K562 (cell line): Measurements from ENCODE around the gene DHCR24. TPM values are rescaled to one million over a fixed set of nuclear protein-coding genes. Genes with fewer than 3 reads are reported as not detected.

ENCODE experiments used
- ATAC-seq: fragments of 200-7000 bp; cut with Tn5 transposase; 3 replicates; pipeline ENCODE4 v1.9.1; 2020; ENCODE audit warnings: moderate library complexity
- BruUV-seq: library from RNA; stranded (reverse); fragments of 400-500 nt; replicated peaks from 2 replicates; lab custom pipeline; 2021; lab: Mats Ljungman, UMichigan
- CTCF ChIA-PET: fragments of 300-600 bp; formaldehyde crosslinking; extraction: SDS; loops from one replicate; lab custom pipeline; 2021; ENCODE audit warnings: low intra/inter-chr PET ratio; lab: Yijun Ruan, JAX
- POLR2A ChIA-PET: fragments of 300-600, 350-650 bp; sonication (Branson Sonifier 250); formaldehyde crosslinking; extraction: SDS; loops from one replicate; lab custom pipeline; 2021; ENCODE audit warnings: antibody characterized with exemption, inconsistent platforms; lab: Yijun Ruan, JAX
- DNase-seq, 4 experiments: peaks; one replicate each; pipeline versions ENCODE4 v3.0.0 to v3.0.0-alpha.2; 2011 to 2018; ENCODE audit warnings: low spot score in 3 of 4, mixed read lengths in 3 of 4; ENCODE audit errors: extremely low read depth in 1 of 4
- FAIRE-seq: peaks from 2 replicates; lab custom pipeline; 2011; peaks lifted over from hg19 to GRCh38; lab: Jason Lieb, UNC
- H2AFZ ChIP-seq: 2 replicates; pipeline ENCODE4 v1.6.0; 2011; ENCODE audit warnings: low read depth, low read length, control low read depth, inconsistent platforms
- H3K27ac ChIP-seq: fragments of 200-600 bp; 3 replicates; pipeline ENCODE4 v1.8.0; 2011; ENCODE audit warnings: low read depth, mild to moderate bottlenecking, control low read depth, inconsistent platforms, low read length, moderate library complexity, mixed read lengths; ENCODE audit errors: extremely low read depth
- H3K27me3 ChIP-seq, 2 experiments: fragments of 300-600 bp in 1 of 2; 2 replicates in 1 of 2; 3 replicates in 1 of 2; pipeline versions ENCODE4 v1.6.0 to v1.8.0; 2011; ENCODE audit warnings: inconsistent platforms in 2 of 2, low read length in 2 of 2, mild to moderate bottlenecking in 1 of 2, mixed read lengths in 1 of 2, moderate library complexity in 1 of 2; ENCODE audit not compliant: control insufficient read depth in 2 of 2, insufficient read depth in 2 of 2
- H3K36me3 ChIP-seq: fragments of 300-600 bp; 3 replicates; pipeline ENCODE4 v1.8.0; 2011; ENCODE audit warnings: mild to moderate bottlenecking, low read length, inconsistent platforms; ENCODE audit not compliant: control insufficient read depth, insufficient read depth
- H3K4me1 ChIP-seq, 2 experiments: fragments of 200-600 bp in 1 of 2; replicated peaks in 1 of 2; 2 replicates in 1 of 2; 3 replicates in 1 of 2; pipeline versions ENCODE4 v1.5.1 to v1.8.0; 2011; ENCODE audit warnings: inconsistent platforms in 2 of 2, low read length in 2 of 2, mild to moderate bottlenecking in 1 of 2, mixed read lengths in 1 of 2, moderate library complexity in 1 of 2; ENCODE audit not compliant: control insufficient read depth in 2 of 2, insufficient read depth in 2 of 2
- H3K4me2 ChIP-seq: 2 replicates; pipeline ENCODE4 v1.6.1; 2011; ENCODE audit warnings: low read length, control low read depth, inconsistent platforms, mixed read lengths; ENCODE audit not compliant: insufficient read depth
- H3K4me3 ChIP-seq: fragments of 200-600 bp; sonication (generic), shearing (Covaris generic); 2 replicates; pipeline ENCODE4 v1.5.1; 2016; ENCODE audit warnings: control low read depth, inconsistent platforms
- H3K79me2 ChIP-seq: fragments of 200-600 bp; 3 replicates; pipeline ENCODE4 v1.8.0; 2011; ENCODE audit warnings: low read length, inconsistent platforms; ENCODE audit not compliant: control insufficient read depth, insufficient read depth
- H3K9ac ChIP-seq, 2 experiments: 2 replicates each; pipeline versions ENCODE4 v1.6.0 to v1.6.1; 2011; ENCODE audit warnings: low read depth in 2 of 2, low read length in 2 of 2, control low read depth in 1 of 2, inconsistent platforms in 1 of 2, mild to moderate bottlenecking in 1 of 2, mixed read lengths in 1 of 2; ENCODE audit not compliant: insufficient read depth in 1 of 2
- H3K9me1 ChIP-seq: one replicate; pipeline ENCODE4 v1.6.0; 2011; ENCODE audit warnings: inconsistent platforms, mild to moderate bottlenecking, low read length, moderate library complexity; ENCODE audit not compliant: control insufficient read depth, insufficient read depth
- H3K9me3 ChIP-seq: replicated peaks from 2 replicates; pipeline ENCODE4 v1.5.1; 2011; ENCODE audit warnings: low read depth, low read length, inconsistent platforms; ENCODE audit not compliant: control insufficient read depth, insufficient read depth
- H4K20me1 ChIP-seq: replicated peaks from 2 replicates; pipeline ENCODE4 v1.6.1; 2011; ENCODE audit warnings: low read length, inconsistent platforms, mixed read lengths; ENCODE audit not compliant: control insufficient read depth, insufficient read depth
- ADNP ChIP-seq: fragments of 200-800 bp; sonication (Bioruptor generic); IDR thresholded peaks from 2 replicates; pipeline ENCODE4 v1.6.1; 2016; ENCODE audit warnings: missing genetic modification characterization, missing compliant biosample characterization
- DDX20 ChIP-seq: fragments of 450-650 bp; IDR thresholded peaks from 2 replicates; pipeline ENCODE4 v1.6.1; 2016; ENCODE audit warnings: missing genetic modification characterization, low read depth, mild to moderate bottlenecking, missing compliant biosample characterization, moderate library complexity
- FUS ChIP-seq: fragments of 200-400 bp; formaldehyde crosslinking; optimal IDR thresholded peaks from 2 replicates; pipeline ENCODE3; 2017; ENCODE audit warnings: low read depth, low read length
- GTF2F1 ChIP-seq: IDR thresholded peaks from 2 replicates; pipeline ENCODE4 v1.6.1; 2011; ENCODE audit warnings: low read depth, low read length, improper control_type of control experiment
- MAFF ChIP-seq: IDR thresholded peaks from 2 replicates; pipeline ENCODE4 v1.6.1; 2012; ENCODE audit warnings: low read length, improper control_type of control experiment
- NR0B1 ChIP-seq: fragments of 450-650 bp; IDR thresholded peaks from one replicate; pipeline ENCODE4 v1.6.1; 2018; ENCODE audit warnings: mild to moderate bottlenecking, moderate library complexity; ENCODE audit not compliant: partially characterized antibody
- RBBP5 ChIP-seq: fragments of 200-600 bp; sonication (generic); IDR thresholded peaks from 2 replicates; pipeline ENCODE4 v1.6.1; 2012; ENCODE audit warnings: borderline replicate concordance, mild to moderate bottlenecking, low read length, control low read depth, inconsistent platforms; ENCODE audit not compliant: insufficient read depth, poor library complexity, severe bottlenecking
- SMAD3 ChIP-seq: fragments of 450-650 bp; formaldehyde crosslinking; conservative IDR thresholded peaks from 2 replicates; pipeline ENCODE4 v1.4.0; 2020; ENCODE audit warnings: mild to moderate bottlenecking
- SMARCC2 ChIP-seq: fragments of 450-650 bp; IDR thresholded peaks from 2 replicates; pipeline ENCODE4 v1.6.1; 2017; ENCODE audit warnings: antibody characterized with exemption, moderate library complexity, mild to moderate bottlenecking, low read depth
- SPI1 ChIP-seq: IDR thresholded peaks from 2 replicates; pipeline ENCODE4 v1.6.1; 2011; ENCODE audit warnings: low read depth, low read length, control low read depth, borderline replicate concordance
- SRSF1 ChIP-seq: fragments of 200-400 bp; formaldehyde crosslinking; IDR thresholded peaks from 2 replicates; pipeline ENCODE4 v1.6.1; 2017; ENCODE audit warnings: mild to moderate bottlenecking, low read depth, low read length, moderate library complexity
- ZFP30 ChIP-seq: fragments of 250-450 bp; sonication (Bioruptor Pico); IDR thresholded peaks from 2 replicates; pipeline ENCODE4 v1.8.0; 2022; ENCODE audit warnings: moderate library complexity, mild to moderate bottlenecking, inconsistent platforms, borderline replicate concordance
- ZNF232 ChIP-seq: sonication (generic); formaldehyde crosslinking; IDR thresholded peaks from 2 replicates; pipeline ENCODE4 v1.8.0; 2022; ENCODE audit warnings: mild to moderate bottlenecking, missing genetic modification reagents
- ZNF324 ChIP-seq: fragments of 250-450 bp; sonication (Bioruptor Pico); IDR thresholded peaks from 2 replicates; pipeline ENCODE4 v1.4.0; 2020; ENCODE audit warnings: mild to moderate bottlenecking
- ZNF780A ChIP-seq: fragments of 250-450 bp; sonication (Bioruptor Pico); IDR thresholded peaks from 2 replicates; pipeline ENCODE4 v1.5.0; 2021; ENCODE audit warnings: mild to moderate bottlenecking
- WGBS: fragments of 100-300 bp; shearing (Covaris generic); methylation state at CpG from one replicate; pipeline ENCODE4 v1.1.6; 2016; ENCODE audit warnings: low coverage, mixed read lengths; ENCODE audit not compliant: insufficient coverage; ENCODE audit errors: missing lambda C conversion rate; 5-methylcytosine and 5-hydroxymethylcytosine counted together
- in situ Hi-C: fragments of 300-500 bp; cut with MboI; formaldehyde crosslinking; loops from 4 replicates; pipeline ENCODE4 v1.15.0; 2018; ENCODE audit warnings: inconsistent platforms, mixed read lengths
- intact Hi-C: fragments of 100-400 bp; cut with micrococcal nuclease; formaldehyde crosslinking; loops from 2 replicates; pipeline ENCODE4 v1.14.2; 2022
- polyA plus RNA-seq, 8 experiments: library from polyadenylated mRNA; depleted of rRNA in 4 of 8; stranded (reverse) in 5 of 8; unstranded in 3 of 8; fragments of >200 nt; fragmentation: Nextera tagmentation in 2 of 8; fragmentation: Illumina TruSeq in 1 of 8; extraction: Ambion mirVana in 2 of 8; extraction: Trizol in 1 of 8; gene quantifications; 2 replicates each; pipeline versions ENCODE4 v1.2.1 to v1.2.3, GENCODE V29; 2011 to 2014; ENCODE audit warnings: inconsistent platforms in 1 of 8, missing spikeins in 1 of 8
- total RNA-seq, 7 experiments: library from RNA; depleted of rRNA in 6 of 7; stranded (reverse); fragments of >200 nt in 6 of 7; fragmentation: Illumina TruSeq in 2 of 7; extraction: Trizol in 2 of 7; gene quantifications; 2 replicates each; pipeline versions ENCODE4 v1.2.1 to v1.2.3, GENCODE V29; 2011 to 2021; ENCODE audit warnings: low replicate concordance in 1 of 7
- TF ChIP-seq, protein P1 (sequence below): fragments of 450-650 bp; IDR thresholded peaks from 2 replicates; pipeline ENCODE4 v1.6.1; 2017; ENCODE audit warnings: antibody characterized with exemption, mild to moderate bottlenecking
- TF ChIP-seq, protein P2 (sequence below): fragments of 250-450 bp; sonication (Bioruptor Pico); IDR thresholded peaks from 2 replicates; pipeline ENCODE4 v1.8.0; 2021; ENCODE audit warnings: moderate library complexity, mild to moderate bottlenecking, inconsistent platforms

Gene DHCR24
- total and polyA plus RNA-seq, 9 of the 15 experiments (the other 6 are each of a cell fraction or from before 2014, with no cell fraction given), result 23.4 to 161 (median 79.9) TPM

DNA sequence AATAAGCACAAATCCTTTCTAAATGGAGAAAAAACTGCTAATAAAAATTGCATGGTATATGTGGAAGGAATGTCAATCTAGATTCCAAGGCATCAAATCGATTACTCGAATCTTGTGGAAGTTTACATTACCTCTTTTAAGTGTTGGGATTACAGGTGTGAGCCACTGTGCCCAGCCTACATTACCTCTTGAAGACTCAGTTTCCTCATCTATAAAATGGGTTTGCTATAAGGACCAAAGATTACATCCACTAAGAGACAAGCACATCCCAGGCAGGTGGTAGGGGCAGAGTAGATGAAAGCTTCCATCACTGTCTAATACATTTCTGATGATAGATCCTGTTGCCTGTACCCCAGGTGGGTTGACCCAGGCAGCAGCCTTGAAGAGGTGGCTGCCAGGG is 16.1 kb downstream of the DHCR24 start:
- no peak overlapping the region for H3K9ac ChIP-seq
- ChIA-PET CTCF (no interaction called here), POLR2A (interaction anchor here (0.6 to 3.0 kb wide), 2 partner anchors 14 to 52 kb away, joined by 3 to 17 read pairs; no protein-coding TSS in a partner anchor)
- in situ Hi-C loops (no loop called here), intact Hi-C loops (no loop called here)
- DNase-seq (no peak), FAIRE-seq (no peak), ATAC-seq (no peak)
- H3K9me3 ChIP-seq, result no peaks in the 10 kb centered on the region
- no peak overlapping the region for H3K4me2 ChIP-seq
- H2AFZ ChIP-seq, result no peak overlapping the region
- no TSS peak for BruUV-seq
- H4K20me1 ChIP-seq, result 0 out of 2 replicates have a peak, but pooled peaks cover 5% of the 10 kb centered on the region
- H3K9me1 ChIP-seq, result no peaks in the 10 kb centered on the region
- H3K4me1 ChIP-seq, result no peaks in the 10 kb centered on the region
- H3K27me3 ChIP-seq, result no peaks in the 10 kb centered on the region
- no peak overlapping the region for H3K4me3 ChIP-seq
- no peaks in the 10 kb centered on the region for H3K79me2 ChIP-seq
- no peak overlapping the region for H3K27ac ChIP-seq
- peaks cover 94% of the 10 kb centered on the region for H3K36me3 ChIP-seq
- WGBS, result 100% methylated on average over 2 of the region's 2 CpGs
- TF ChIP-seq FUS (no peak), DDX20 (tag) (no peak), SMAD3 (CRISPR knock-in tag) (no peak), SRSF1 (no peak), ZNF324 (CRISPR knock-in tag) (no peak), ZNF232 (no peak), MAFF (no peak), ADNP (tag) (peak; percentile 63; the same call in 1 of the 2 replicates), SMARCC2 (no peak), ZNF780A (CRISPR knock-in tag) (no peak), ZFP30 (CRISPR knock-in tag) (no peak), RBBP5 (no peak), NR0B1 (no peak), GTF2F1 (no peak), SPI1 (no peak)
- TF ChIP-seq, protein P1, sequence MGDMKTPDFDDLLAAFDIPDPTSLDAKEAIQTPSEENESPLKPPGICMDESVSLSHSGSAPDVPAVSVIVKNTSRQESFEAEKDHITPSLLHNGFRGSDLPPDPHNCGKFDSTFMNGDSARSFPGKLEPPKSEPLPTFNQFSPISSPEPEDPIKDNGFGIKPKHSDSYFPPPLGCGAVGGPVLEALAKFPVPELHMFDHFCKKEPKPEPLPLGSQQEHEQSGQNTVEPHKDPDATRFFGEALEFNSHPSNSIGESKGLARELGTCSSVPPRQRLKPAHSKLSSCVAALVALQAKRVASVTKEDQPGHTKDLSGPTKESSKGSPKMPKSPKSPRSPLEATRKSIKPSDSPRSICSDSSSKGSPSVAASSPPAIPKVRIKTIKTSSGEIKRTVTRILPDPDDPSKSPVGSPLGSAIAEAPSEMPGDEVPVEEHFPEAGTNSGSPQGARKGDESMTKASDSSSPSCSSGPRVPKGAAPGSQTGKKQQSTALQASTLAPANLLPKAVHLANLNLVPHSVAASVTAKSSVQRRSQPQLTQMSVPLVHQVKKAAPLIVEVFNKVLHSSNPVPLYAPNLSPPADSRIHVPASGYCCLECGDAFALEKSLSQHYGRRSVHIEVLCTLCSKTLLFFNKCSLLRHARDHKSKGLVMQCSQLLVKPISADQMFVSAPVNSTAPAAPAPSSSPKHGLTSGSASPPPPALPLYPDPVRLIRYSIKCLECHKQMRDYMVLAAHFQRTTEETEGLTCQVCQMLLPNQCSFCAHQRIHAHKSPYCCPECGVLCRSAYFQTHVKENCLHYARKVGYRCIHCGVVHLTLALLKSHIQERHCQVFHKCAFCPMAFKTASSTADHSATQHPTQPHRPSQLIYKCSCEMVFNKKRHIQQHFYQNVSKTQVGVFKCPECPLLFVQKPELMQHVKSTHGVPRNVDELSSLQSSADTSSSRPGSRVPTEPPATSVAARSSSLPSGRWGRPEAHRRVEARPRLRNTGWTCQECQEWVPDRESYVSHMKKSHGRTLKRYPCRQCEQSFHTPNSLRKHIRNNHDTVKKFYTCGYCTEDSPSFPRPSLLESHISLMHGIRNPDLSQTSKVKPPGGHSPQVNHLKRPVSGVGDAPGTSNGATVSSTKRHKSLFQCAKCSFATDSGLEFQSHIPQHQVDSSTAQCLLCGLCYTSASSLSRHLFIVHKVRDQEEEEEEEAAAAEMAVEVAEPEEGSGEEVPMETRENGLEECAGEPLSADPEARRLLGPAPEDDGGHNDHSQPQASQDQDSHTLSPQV, result no peak
- TF ChIP-seq, protein P2, sequence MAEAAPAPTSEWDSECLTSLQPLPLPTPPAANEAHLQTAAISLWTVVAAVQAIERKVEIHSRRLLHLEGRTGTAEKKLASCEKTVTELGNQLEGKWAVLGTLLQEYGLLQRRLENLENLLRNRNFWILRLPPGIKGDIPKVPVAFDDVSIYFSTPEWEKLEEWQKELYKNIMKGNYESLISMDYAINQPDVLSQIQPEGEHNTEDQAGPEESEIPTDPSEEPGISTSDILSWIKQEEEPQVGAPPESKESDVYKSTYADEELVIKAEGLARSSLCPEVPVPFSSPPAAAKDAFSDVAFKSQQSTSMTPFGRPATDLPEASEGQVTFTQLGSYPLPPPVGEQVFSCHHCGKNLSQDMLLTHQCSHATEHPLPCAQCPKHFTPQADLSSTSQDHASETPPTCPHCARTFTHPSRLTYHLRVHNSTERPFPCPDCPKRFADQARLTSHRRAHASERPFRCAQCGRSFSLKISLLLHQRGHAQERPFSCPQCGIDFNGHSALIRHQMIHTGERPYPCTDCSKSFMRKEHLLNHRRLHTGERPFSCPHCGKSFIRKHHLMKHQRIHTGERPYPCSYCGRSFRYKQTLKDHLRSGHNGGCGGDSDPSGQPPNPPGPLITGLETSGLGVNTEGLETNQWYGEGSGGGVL (CRISPR knock-in tag), result no peak
